Skeletal muscle satellite cell (primary cell): ENCODE data around the gene LIF. TPM values are rescaled to one million over a fixed set of nuclear protein-coding genes. Genes with fewer than 3 reads are reported as not detected.
A peak's percentile ranks its signal among the peaks of the same experiment; 100 is the strongest.

Source experiments
- H3K27me3 ChIP-seq: 2 replicates; pipeline ENCODE4 v1.7.0; 2013; ENCODE audit warnings: low read length; ENCODE audit not compliant: control insufficient read depth, insufficient read depth
- H3K36me3 ChIP-seq: 2 replicates; pipeline ENCODE4 v1.7.0; 2013; ENCODE audit warnings: mild to moderate bottlenecking, control low read depth, low read length; ENCODE audit not compliant: insufficient read depth
- H3K4me1 ChIP-seq: 2 replicates; pipeline ENCODE4 v1.7.0; 2013; ENCODE audit warnings: low read length; ENCODE audit not compliant: control insufficient read depth, insufficient read depth
- H3K4me2 ChIP-seq: 2 replicates; pipeline ENCODE4 v1.7.0; 2013; ENCODE audit warnings: mild to moderate bottlenecking, low read length
- H3K4me3 ChIP-seq: 2 replicates; pipeline ENCODE4 v1.7.0; 2013; ENCODE audit warnings: low read length
- H3K9ac ChIP-seq: 2 replicates; pipeline ENCODE4 v1.7.0; 2013; ENCODE audit warnings: mild to moderate bottlenecking, low read depth, low read length, moderate library complexity
- H3K9me3 ChIP-seq: replicated peaks from 2 replicates; pipeline ENCODE4 v1.7.0; 2013; ENCODE audit warnings: mild to moderate bottlenecking, control low read depth, low read length
- total RNA-seq: library from RNA; depleted of rRNA; stranded (reverse); fragments of >200 nt; gene quantifications from 2 replicates; pipeline ENCODE4 v1.2.3, GENCODE V29; 2012; rRNA removed

Gene LIF
- total RNA-seq, result 13.2 and 25.1 TPM in 2 replicates

DNA sequence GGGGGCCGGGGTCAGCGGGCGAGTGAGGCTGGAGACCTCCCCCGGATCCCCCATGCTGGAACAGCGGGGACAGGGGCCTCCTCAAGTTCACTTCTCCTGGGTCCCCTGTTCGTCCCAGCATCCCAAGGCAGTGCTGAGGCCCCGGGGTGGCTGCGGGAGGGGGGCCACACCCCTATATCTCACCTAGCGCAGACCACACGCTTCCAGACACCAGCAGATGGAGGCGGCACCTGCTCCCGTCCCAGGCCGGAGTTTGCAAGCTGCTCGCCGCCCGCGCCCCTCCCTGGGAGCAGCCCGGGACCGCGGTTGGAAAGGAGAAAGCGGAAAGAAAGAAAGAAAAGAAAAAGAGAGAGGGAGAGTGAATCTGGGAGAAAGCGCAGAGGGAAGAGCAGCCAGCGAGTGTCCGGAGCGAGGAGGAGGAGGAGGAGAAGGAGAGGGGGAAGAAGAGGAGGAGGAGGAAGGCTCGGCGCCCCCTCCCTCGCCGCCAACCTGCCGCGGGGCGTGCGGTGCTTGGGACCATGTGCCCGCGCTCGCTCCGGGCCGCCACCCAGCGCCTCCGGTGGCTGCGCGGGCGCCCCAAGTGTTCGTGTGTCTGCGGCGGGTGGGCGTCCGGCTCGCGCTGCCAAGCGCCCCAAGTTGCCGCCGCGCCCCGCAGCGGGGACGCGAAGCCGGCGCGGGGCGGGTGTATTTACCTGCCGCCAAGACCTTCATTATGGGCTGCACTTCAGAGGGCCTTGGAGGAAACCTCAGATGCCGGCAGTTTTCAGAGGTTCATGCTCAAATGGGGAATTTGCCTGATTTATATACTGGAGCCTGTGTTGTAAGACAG is at the start of gene LIF:
Gene LIF, minus strand, starts transcription at position 775 of the 829 bp plus-strand sequence. Its CDS starts 64 bp downstream, at position 711.
- H3K9ac ChIP-seq, result peak within 1 kb of the TSS; percentile 96
- H3K4me1 ChIP-seq, result peaks cover 82% of the 10 kb centered on the region
- peaks cover 35% of the 10 kb centered on the region for H3K36me3 ChIP-seq
- H3K4me2 ChIP-seq, result peak within 1 kb of the TSS; percentile 90
- H3K9me3 ChIP-seq, result no peaks in the 10 kb centered on the region
- H3K27me3 ChIP-seq, result no peaks in the 10 kb centered on the region
- H3K4me3 ChIP-seq, result peak within 1 kb of the TSS; percentile 86

DNA sequence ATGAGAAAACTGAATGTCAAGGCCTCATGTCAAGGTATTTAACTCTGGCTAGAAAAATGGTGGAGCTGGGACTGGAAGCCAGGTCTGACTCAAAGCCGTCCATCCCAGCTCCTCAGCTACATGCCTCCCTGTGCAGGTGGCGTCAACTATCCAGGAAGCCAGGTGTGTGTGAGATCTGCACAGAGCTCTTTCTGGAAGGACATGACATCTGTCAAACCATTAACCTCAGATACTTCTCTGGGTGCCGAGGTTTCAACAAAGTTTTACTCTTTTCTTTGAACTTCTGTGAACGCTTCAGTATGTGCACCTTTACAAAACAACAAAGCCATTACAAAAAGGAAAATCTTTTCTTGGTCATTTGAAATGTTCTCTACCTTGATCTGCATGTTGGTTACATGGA is 49.8 kb upstream of the LIF start:
- no peaks in the 10 kb centered on the region for H3K27me3 ChIP-seq

DNA sequence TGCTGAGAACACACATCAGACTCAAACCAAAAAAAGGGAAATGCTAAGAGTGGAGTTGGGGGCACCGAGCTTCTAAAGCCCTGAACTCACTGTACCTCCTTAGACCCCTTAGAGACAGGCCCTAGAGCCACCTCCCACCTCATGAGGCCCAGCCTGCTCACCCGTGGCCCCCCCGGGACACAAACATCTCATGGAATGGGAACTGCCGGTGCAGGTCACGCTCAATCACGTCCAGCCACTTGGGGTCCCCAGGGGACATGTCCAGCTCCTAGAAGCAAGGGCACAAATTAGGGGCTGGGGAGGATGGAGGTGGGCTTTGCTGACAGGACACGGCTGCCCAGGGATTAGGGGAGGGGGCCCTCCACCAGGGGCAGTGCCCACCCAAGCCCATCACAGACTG is 49.0 kb upstream of the LIF start:
- no peak overlapping the region for H3K4me3 ChIP-seq
- H3K4me1 ChIP-seq, result peaks cover 10% of the 10 kb centered on the region
- no peaks in the 10 kb centered on the region for H3K27me3 ChIP-seq
- H3K9me3 ChIP-seq, result no peaks in the 10 kb centered on the region
- H3K36me3 ChIP-seq, result peaks cover 71% of the 10 kb centered on the region
- H3K4me2 ChIP-seq, result no peak overlapping the region
- H3K9ac ChIP-seq, result no peak overlapping the region

More for the DNA sequence above, 49.8 kb upstream of the LIF start:
- no peak overlapping the region for H3K4me3 ChIP-seq
- H3K36me3 ChIP-seq, result peaks cover 77% of the 10 kb centered on the region
- H3K9ac ChIP-seq, result no peak overlapping the region
- no peaks in the 10 kb centered on the region for H3K9me3 ChIP-seq
- peaks cover 2% of the 10 kb centered on the region for H3K4me1 ChIP-seq
- H3K4me2 ChIP-seq, result no peak overlapping the region

DNA sequence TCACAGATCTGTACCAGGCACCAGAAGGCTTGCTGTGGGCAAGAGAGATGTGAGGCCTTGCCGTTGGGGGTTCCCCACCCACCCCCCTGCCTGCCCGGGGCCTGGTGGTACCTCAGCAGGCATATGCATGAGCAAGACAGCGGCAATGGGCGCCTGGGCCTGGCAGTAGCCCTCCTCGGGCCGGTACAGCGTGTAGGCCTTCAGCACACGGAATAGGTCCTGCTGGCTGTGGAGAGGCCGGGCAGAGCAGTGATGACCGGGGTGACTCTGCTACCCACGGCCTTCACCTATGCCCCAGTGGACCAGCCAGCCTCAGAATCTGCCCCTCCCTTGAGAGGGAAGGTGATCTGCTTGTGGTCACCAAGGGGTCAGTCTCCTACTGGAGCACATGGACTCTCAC is 48.3 kb upstream of the LIF start:
- Histone ChIP-seq H3K36me3 (peaks cover 67% of the 10 kb centered on the region), H3K4me2 (no peak overlapping the region), H3K4me3 (no peak overlapping the region), H3K4me1 (peaks cover 17% of the 10 kb centered on the region), H3K27me3 (no peaks in the 10 kb centered on the region), H3K9me3 (no peaks in the 10 kb centered on the region), H3K9ac (no peak overlapping the region)

DNA sequence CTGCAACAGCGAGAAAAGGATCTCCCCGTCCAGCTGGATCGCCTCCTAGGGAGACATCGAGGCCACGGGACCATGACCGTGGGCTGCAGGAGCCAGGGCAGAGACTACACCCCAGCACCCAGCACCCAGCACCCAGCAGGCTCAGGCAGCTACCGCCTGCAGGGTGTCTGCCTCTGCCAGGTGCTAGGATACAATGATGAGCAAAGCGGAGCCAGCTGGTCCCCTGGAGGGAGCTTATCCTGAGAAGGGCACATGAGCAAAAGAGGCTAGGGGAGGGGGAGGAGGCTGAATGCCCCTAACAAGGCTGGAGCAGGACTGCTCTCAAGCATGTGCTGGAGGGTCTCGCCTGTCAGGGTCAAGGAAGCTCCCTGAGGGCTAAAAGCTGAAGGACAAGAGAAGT is 47.5 kb upstream of the LIF start:
- H3K9ac ChIP-seq, result no peak overlapping the region
- H3K4me1 ChIP-seq, result peaks cover 19% of the 10 kb centered on the region
- H3K36me3 ChIP-seq, result peaks cover 63% of the 10 kb centered on the region
- no peaks in the 10 kb centered on the region for H3K27me3 ChIP-seq
- no peaks in the 10 kb centered on the region for H3K9me3 ChIP-seq
- H3K4me2 ChIP-seq, result no peak overlapping the region
- H3K4me3 ChIP-seq, result no peak overlapping the region

DNA sequence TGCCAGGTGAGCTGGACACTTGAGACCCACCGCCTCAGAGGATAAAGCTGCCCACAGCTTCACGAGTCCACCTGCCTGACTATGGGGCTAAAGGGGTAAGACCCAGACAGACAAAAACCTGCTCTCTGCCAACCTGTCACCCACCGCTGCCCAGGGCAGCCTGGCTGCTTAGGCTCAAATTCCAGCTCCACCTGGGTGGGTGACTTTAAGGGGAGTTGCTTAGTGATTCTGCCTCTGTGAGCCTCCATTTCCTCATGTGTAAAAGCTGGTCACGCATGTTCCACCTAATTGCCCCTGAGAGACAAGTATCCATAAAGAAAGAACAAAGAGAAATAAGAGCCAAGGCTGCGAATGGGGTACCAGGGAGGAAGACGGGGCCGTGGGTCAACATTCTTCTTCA is 46.5 kb upstream of the LIF start:
- no peak overlapping the region for H3K4me3 ChIP-seq
- peaks cover 53% of the 10 kb centered on the region for H3K36me3 ChIP-seq
- H3K4me2 ChIP-seq, result no peak overlapping the region
- no peaks in the 10 kb centered on the region for H3K9me3 ChIP-seq
- peaks cover 28% of the 10 kb centered on the region for H3K4me1 ChIP-seq
- no peaks in the 10 kb centered on the region for H3K27me3 ChIP-seq
- H3K9ac ChIP-seq, result no peak overlapping the region

DNA sequence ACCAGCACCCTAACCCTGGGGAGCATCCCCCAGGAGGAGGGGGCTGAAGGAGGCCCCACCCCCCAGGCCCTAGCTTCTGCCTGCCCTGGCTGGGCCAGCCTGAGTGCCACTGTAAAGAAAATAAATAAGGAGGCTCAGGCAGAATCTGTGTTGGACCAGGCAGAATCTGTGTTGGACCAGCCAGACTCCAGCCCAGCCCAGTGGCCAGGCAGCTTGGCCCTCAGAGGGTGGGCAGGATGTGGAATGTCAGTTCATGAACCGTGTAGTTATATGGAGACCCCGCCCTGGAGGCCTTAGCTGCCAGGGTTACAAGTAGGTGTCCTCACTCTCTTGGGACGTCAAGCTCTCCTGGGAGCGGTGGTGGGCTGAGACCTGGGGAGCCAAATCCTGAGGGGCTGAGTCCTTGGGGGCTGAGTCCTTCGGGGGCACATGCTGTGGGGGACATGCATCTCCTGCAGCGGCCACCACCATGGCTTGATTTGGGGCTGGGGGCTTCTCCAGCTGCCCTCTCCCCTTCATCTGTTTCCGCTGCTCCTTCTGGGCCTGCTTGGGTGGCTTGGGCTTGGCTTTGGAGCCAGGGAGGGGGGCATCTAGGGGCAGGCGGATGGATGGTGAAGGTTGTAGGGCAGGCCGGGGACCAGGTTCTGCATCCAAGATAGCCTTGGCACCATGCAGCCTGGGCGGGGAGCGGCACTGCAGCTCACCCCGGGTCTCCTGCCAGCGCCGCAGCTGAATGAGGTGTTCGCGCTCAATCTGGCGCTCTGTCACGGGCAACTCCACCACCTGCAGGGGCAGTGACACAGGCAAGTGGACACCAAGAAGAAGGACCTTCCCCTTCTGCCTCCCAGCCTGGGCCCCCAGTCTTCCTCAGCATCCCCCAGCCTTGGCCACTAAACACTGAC is 45.8 kb upstream of the LIF start:
- Histone ChIP-seq H3K36me3 (peaks cover 48% of the 10 kb centered on the region), H3K9ac (no peak overlapping the region), H3K4me1 (peaks cover 31% of the 10 kb centered on the region), H3K4me2 (no peak overlapping the region), H3K27me3 (no peaks in the 10 kb centered on the region), H3K4me3 (no peak overlapping the region), H3K9me3 (no peaks in the 10 kb centered on the region)

DNA sequence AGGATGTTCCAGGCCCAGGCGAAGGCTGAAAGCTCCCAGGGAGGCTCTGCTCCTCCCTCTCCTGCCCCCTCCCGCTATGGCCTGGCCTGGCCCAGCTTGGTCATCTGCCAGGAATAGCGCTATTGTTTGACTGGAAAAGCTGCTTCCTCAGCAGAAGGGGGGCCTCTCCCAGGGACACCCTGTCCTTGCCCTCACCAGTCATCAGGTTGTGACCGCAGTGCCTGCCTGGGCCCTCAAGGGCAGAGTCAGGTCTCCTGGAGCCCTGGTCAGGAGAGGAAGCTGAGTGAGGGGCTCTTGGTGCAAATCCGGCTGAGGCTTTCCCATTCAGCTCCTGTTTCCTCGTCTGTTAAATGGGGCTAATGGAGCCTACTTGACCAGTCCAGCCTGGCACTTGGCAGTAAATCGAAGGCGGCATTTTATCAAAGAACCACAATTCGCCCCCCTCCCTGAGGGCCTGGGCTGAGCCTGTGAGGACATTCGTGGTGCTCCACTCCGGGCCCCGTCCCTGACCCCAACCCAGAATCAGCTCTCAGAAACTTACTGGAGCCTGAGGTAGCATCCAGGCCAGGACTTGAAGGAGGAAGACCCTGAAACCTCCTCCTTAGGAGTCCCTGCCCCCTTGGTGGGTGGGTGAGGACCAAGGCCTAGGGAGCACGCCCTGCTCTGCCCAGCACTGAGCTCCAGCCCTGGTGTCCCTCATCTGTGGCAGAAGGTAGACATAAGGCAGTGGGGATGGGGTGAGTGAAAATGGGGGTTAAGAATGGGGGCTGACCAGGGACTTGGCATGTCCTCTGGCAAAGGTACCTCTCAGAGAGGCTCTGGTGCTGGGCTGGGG is 44.7 kb upstream of the LIF start:
- Histone ChIP-seq H3K9me3 (no peaks in the 10 kb centered on the region), H3K9ac (peak overlapping the region; percentile 2), H3K4me3 (no peak overlapping the region), H3K36me3 (peaks cover 38% of the 10 kb centered on the region), H3K4me2 (peak overlapping the region; percentile 33), H3K27me3 (no peaks in the 10 kb centered on the region), H3K4me1 (peaks cover 31% of the 10 kb centered on the region)

DNA sequence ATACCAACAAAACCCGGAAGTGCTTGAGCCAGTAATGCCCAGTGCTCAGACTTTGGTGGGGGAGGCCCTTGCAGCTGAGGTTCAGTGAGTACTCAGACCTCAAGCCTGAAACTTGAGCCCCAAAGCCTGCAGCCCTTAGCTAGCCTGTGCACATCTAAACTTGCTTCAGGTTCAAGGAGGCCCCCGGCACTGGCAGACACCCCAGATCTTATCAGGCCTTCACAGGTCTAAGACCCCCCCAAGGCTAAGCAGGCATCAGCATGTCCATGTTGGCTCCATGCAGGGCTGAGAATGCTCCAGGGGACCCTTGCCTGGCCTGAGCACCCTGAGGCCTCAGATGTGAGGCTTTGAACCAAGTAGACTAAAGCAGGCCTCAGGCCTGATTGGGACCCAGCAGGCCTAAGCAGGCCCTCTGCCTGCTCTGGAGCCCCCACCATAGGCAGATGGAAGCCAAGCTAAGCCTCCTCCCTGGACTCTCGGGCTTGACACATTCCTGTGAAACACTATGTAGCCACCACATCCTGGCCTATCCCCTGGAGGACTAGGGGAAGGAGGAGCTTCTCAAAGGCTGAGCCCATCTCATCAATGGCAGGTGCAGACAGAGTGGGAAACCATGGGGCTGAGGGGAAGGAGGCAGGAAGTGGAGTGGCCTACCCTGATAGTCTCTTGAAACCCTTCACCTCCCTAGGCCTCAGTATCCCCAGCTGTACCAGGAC is 43.9 kb upstream of the LIF start:
- Histone ChIP-seq H3K4me3 (no peak overlapping the region), H3K4me1 (peaks cover 31% of the 10 kb centered on the region), H3K27me3 (no peaks in the 10 kb centered on the region), H3K4me2 (peak overlapping the region; percentile 99), H3K36me3 (peaks cover 35% of the 10 kb centered on the region), H3K9ac (peak overlapping the region; percentile 57), H3K9me3 (no peaks in the 10 kb centered on the region)

DNA sequence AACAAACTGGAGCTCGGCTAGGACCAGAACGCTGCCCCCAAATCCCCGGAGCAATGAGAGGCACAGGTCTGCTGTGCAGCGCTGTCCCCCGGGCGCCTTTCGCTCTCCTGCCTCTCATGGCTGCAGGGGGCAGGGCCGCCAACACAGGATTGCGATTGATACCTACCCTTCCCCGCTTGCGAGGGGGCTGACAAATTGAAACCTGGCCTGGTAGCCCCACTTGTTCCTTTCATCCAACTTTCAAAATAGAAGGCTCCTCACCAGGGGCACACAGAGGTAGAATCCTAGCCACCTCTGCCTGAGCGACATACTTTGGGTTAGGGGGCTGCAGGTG is 43.4 kb upstream of the LIF start:
- Histone ChIP-seq H3K27me3 (no peaks in the 10 kb centered on the region), H3K9me3 (no peaks in the 10 kb centered on the region), H3K4me3 (peak overlapping the region; percentile 91), H3K4me2 (peak overlapping the region; percentile 99), H3K9ac (peak overlapping the region; percentile 57), H3K36me3 (peaks cover 30% of the 10 kb centered on the region), H3K4me1 (peaks cover 31% of the 10 kb centered on the region)
